HEK293 (cell line): ENCODE results near the gene AKNA.

Source experiments
- CTCF ChIA-PET: fragments of 350-600 bp; formaldehyde crosslinking; extraction: SDS; loops from one replicate; lab custom pipeline; 2021; ENCODE audit warnings: antibody characterized with exemption; lab: Yijun Ruan, JAX
- POLR2A ChIA-PET: fragments of 300-600 bp; formaldehyde crosslinking; extraction: SDS; loops from one replicate; lab custom pipeline; 2020; ENCODE audit warnings: antibody characterized with exemption, inconsistent platforms; lab: Yijun Ruan, JAX
- H3K27ac ChIP-seq: fragments of 200-500 bp; sonication (Bioruptor generic); 2 replicates; pipeline ENCODE4 v1.5.1; 2014; ENCODE audit warnings: low read depth, low read length, control low read depth, inconsistent platforms; ENCODE audit errors: extremely low read depth
- H3K36me3 ChIP-seq, 2 experiments: fragments of 200-500 bp in 1 of 2; sonication (Bioruptor generic) in 1 of 2; 1 replicate in 1 of 2; 2 replicates in 1 of 2; pipeline ENCODE4 v1.5.1; 2014 to 2017; ENCODE audit warnings: inconsistent platforms in 2 of 2, low read length in 2 of 2; ENCODE audit not compliant: control insufficient read depth in 2 of 2, insufficient read depth in 1 of 2
- H3K4me1 ChIP-seq: fragments of 200-500 bp; sonication (Bioruptor generic); 2 replicates; pipeline ENCODE4 v1.5.1; 2014; ENCODE audit warnings: mild to moderate bottlenecking, low read length, inconsistent platforms; ENCODE audit not compliant: control insufficient read depth, insufficient read depth
- H3K4me3 ChIP-seq: 2 replicates; pipeline ENCODE4 v1.5.1; 2011; ENCODE audit warnings: low read depth, mild to moderate bottlenecking, control low read depth, low read length, moderate library complexity
- H3K9me3 ChIP-seq: fragments of 200-500 bp; sonication (Bioruptor generic); 2 replicates; pipeline ENCODE4 v1.5.1; 2014; ENCODE audit warnings: low read depth, low read length, inconsistent platforms; ENCODE audit not compliant: control insufficient read depth, insufficient read depth
- CTCF ChIP-seq: fragments of 450-650 bp; formaldehyde crosslinking; IDR thresholded peaks from 2 replicates; pipeline ENCODE4 v1.5.1; 2016; ENCODE audit warnings: missing biosample characterization, missing genetic modification characterization
- HOXA7 ChIP-seq: sonication (generic); formaldehyde crosslinking; IDR thresholded peaks from 2 replicates; pipeline ENCODE4 v1.8.1; 2022; ENCODE audit warnings: missing genetic modification reagents, borderline replicate concordance
- KLF16 ChIP-seq: fragments of 450-650 bp; formaldehyde crosslinking; IDR thresholded peaks from 2 replicates; pipeline ENCODE4 v1.5.1; 2017; ENCODE audit warnings: missing biosample characterization, missing genetic modification characterization
- KLF7 ChIP-seq: fragments of 450-650 bp; formaldehyde crosslinking; IDR thresholded peaks from 2 replicates; pipeline ENCODE4 v1.5.1; 2016; ENCODE audit warnings: missing biosample characterization, missing genetic modification characterization, borderline replicate concordance
- ZBTB1 ChIP-seq: fragments of 450-650 bp; formaldehyde crosslinking; IDR thresholded peaks from 2 replicates; pipeline ENCODE4 v1.5.1; 2016; ENCODE audit warnings: missing biosample characterization, missing genetic modification characterization
- ZBTB44 ChIP-seq: fragments of 450-650 bp; IDR thresholded peaks from 2 replicates; pipeline ENCODE4 v1.5.1; 2018; ENCODE audit warnings: missing biosample characterization, mild to moderate bottlenecking, missing genetic modification characterization
- ZNF121 ChIP-seq: fragments of 450-650 bp; formaldehyde crosslinking; IDR thresholded peaks from 2 replicates; pipeline ENCODE4 v1.5.1; 2016; ENCODE audit warnings: missing biosample characterization, missing genetic modification characterization
- ZNF133 ChIP-seq: fragments of 450-650 bp; formaldehyde crosslinking; IDR thresholded peaks from 2 replicates; pipeline ENCODE4 v1.5.1; 2016; ENCODE audit warnings: missing biosample characterization, missing genetic modification characterization
- ZNF138 ChIP-seq: fragments of 450-650 bp; formaldehyde crosslinking; IDR thresholded peaks from 2 replicates; pipeline ENCODE4 v1.5.1; 2016; ENCODE audit warnings: missing biosample characterization, missing genetic modification characterization, borderline replicate concordance
- ZNF18 ChIP-seq: fragments of 450-650 bp; formaldehyde crosslinking; IDR thresholded peaks from 2 replicates; pipeline ENCODE4 v1.5.1; 2016; ENCODE audit warnings: missing biosample characterization, missing genetic modification characterization
- ZNF221 ChIP-seq: fragments of 450-650 bp; formaldehyde crosslinking; IDR thresholded peaks from 2 replicates; pipeline ENCODE4 v1.5.1; 2017; ENCODE audit warnings: missing biosample characterization, missing genetic modification characterization, borderline replicate concordance
- ZNF223 ChIP-seq: fragments of 450-650 bp; formaldehyde crosslinking; IDR thresholded peaks from 2 replicates; pipeline ENCODE4 v1.5.1; 2016; ENCODE audit warnings: missing biosample characterization, missing genetic modification characterization
- ZNF335 ChIP-seq: fragments of 450-650 bp; formaldehyde crosslinking; conservative IDR thresholded peaks from 2 replicates; pipeline ENCODE4 v1.5.1; 2016; ENCODE audit warnings: missing biosample characterization, missing genetic modification characterization
- ZNF426 ChIP-seq: fragments of 450-650 bp; formaldehyde crosslinking; IDR thresholded peaks from 2 replicates; pipeline ENCODE4 v1.5.1; 2017; ENCODE audit warnings: missing biosample characterization, missing genetic modification characterization, mild to moderate bottlenecking, inconsistent platforms, moderate library complexity
- ZNF544 ChIP-seq: fragments of 450-650 bp; formaldehyde crosslinking; IDR thresholded peaks from 2 replicates; pipeline ENCODE4 v1.5.0; 2017; ENCODE audit warnings: missing biosample characterization, missing genetic modification characterization
- ZNF639 ChIP-seq: fragments of 450-650 bp; formaldehyde crosslinking; IDR thresholded peaks from 2 replicates; pipeline ENCODE4 v1.5.1; 2016; ENCODE audit warnings: missing biosample characterization, missing genetic modification characterization
- ZNF654 ChIP-seq: fragments of 450-650 bp; formaldehyde crosslinking; IDR thresholded peaks from 2 replicates; pipeline ENCODE4 v1.5.1; 2016; ENCODE audit warnings: low read depth, missing biosample characterization, missing genetic modification characterization
- ZNF677 ChIP-seq: fragments of 450-650 bp; IDR thresholded peaks from 2 replicates; pipeline ENCODE4 v1.5.0; 2018; ENCODE audit warnings: missing biosample characterization, mild to moderate bottlenecking, missing genetic modification characterization, moderate library complexity
- ZNF837 ChIP-seq: fragments of 450-650 bp; formaldehyde crosslinking; IDR thresholded peaks from 2 replicates; pipeline ENCODE4 v1.5.1; 2016; ENCODE audit warnings: missing biosample characterization, missing genetic modification characterization

Gene AKNA

GRCh38 chr9:114387680-114388356 lies at the start of gene AKNA:
Gene AKNA, minus strand, starts transcription at chr9:114387982. Its CDS starts 6,649 bp downstream, at chr9:114381333.
- H3K27ac ChIP-seq, result no peak within 1 kb of the TSS
- H3K4me3 ChIP-seq, result no peak within 1 kb of the TSS
- H3K9me3 ChIP-seq, result no peaks in the 10 kb centered on the region
- POLR2A ChIA-PET, result no interaction called here
- H3K36me3 ChIP-seq, result no peaks in the 10 kb centered on the region
- CTCF ChIA-PET, result interaction anchor here (0.8 to 1.8 kb wide), 2 partner anchors 8 to 521 kb away, joined by 4 to 7 read pairs; no protein-coding TSS in a partner anchor
- H3K4me1 ChIP-seq, result no peaks in the 10 kb centered on the region
- no peak for TF ChIP-seq KLF7 (tag by site-specific recombination)
- no peak for TF ChIP-seq HOXA7 (CRISPR knock-in tag)
- TF ChIP-seq ZNF223 (tag by site-specific recombination), result no peak
- no peak for TF ChIP-seq ZNF221 (tag by site-specific recombination)
- TF ChIP-seq KLF16 (tag by site-specific recombination), result no peak
- TF ChIP-seq ZNF426 (tag by site-specific recombination), result no peak
- TF ChIP-seq ZNF639 (tag by site-specific recombination), result no peak
- no peak for TF ChIP-seq ZNF335
- TF ChIP-seq ZBTB44 (tag by site-specific recombination), result no peak

- Histone ChIP-seq H3K4me3 (no peak overlapping the region), H3K27ac (no peak overlapping the region), H3K9me3 (no peaks in the 10 kb centered on the region), H3K36me3 (no peaks in the 10 kb centered on the region), H3K4me1 (no peaks in the 10 kb centered on the region)
- ChIA-PET POLR2A (no interaction called here), CTCF (interaction anchor here (0.7 to 4.9 kb wide), 5 partner anchors 42 to 473 kb away, joined by 3 to 71 read pairs (median 4); no protein-coding TSS in a partner anchor)
- TF ChIP-seq ZNF544 (no peak), ZNF18 (tag by site-specific recombination) (no peak), ZNF121 (no peak), ZBTB1 (tag by site-specific recombination) (no peak), ZNF138 (tag by site-specific recombination) (no peak), ZNF837 (tag by site-specific recombination) (no peak), ZNF133 (tag by site-specific recombination) (no peak)
Observed at GRCh38 chr9:114437401-114437893, 49.7 kb upstream of the AKNA start.

GRCh38 chr9:114434878-114435311 lies 47.1 kb upstream of the AKNA start:
- POLR2A ChIA-PET, result no interaction called here
- H3K4me3 ChIP-seq, result no peak overlapping the region
- no peak overlapping the region for H3K27ac ChIP-seq
- H3K36me3 ChIP-seq, result no peaks in the 10 kb centered on the region
- no peaks in the 10 kb centered on the region for H3K4me1 ChIP-seq
- H3K9me3 ChIP-seq, result no peaks in the 10 kb centered on the region
- CTCF ChIA-PET, result interaction anchor here (0.6 to 4.9 kb wide), 40 partner anchors 16 to 1529 kb away, joined by 3 to 71 read pairs (median 4); partner anchors contain the start of gene TEX48
- TF ChIP-seq ZNF677 (tag by site-specific recombination), result no peak
- TF ChIP-seq CTCF (tag by site-specific recombination), result peak; percentile 86
- TF ChIP-seq ZNF654 (tag by site-specific recombination), result peak; percentile 84
